Calu3 (cell line): ENCODE results near the gene SEC14L2. TPM values are rescaled to one million over a fixed set of nuclear protein-coding genes. Genes with fewer than 3 reads are reported as not detected.
A peak's percentile ranks its signal among the peaks of the same experiment; 100 is the strongest.

Experiments used
- BruUV-seq: library from RNA; stranded (reverse); fragments of 400-500 nt; replicated peaks from 2 replicates; lab custom pipeline; 2021; lab: Mats Ljungman, UMichigan
- CTCF ChIA-PET: fragments of 300-600 bp; sonication (Branson Sonifier 250); formaldehyde crosslinking; loops from one replicate; lab custom pipeline; 2022; ENCODE audit warnings: antibody characterized with exemption; lab: Charles Lee
- DNase-seq: peaks from one replicate; pipeline ENCODE4 v3.0.0; 2022
- H3K27ac Mint-ChIP-seq: one replicate; pipeline ENCODE4 v1.8.0; 2022; ENCODE audit warnings: mixed read lengths; ENCODE audit not compliant: unreplicated experiment
- H3K27me3 Mint-ChIP-seq: one replicate; pipeline ENCODE4 v1.8.0; 2022; ENCODE audit warnings: mixed read lengths; ENCODE audit not compliant: unreplicated experiment
- H3K36me3 Mint-ChIP-seq: one replicate; pipeline ENCODE4 v1.8.0; 2022; ENCODE audit warnings: mild to moderate bottlenecking, moderate library complexity, mixed read lengths; ENCODE audit not compliant: insufficient read depth, unreplicated experiment
- H3K4me1 Mint-ChIP-seq: one replicate; pipeline ENCODE4 v1.8.0; 2022; ENCODE audit warnings: mild to moderate bottlenecking, low read depth, mixed read lengths; ENCODE audit not compliant: unreplicated experiment
- H3K4me3 Mint-ChIP-seq: one replicate; pipeline ENCODE4 v1.8.0; 2022; ENCODE audit warnings: mild to moderate bottlenecking, low read depth, moderate library complexity, mixed read lengths; ENCODE audit not compliant: unreplicated experiment
- H3K9me3 Mint-ChIP-seq: one replicate; pipeline ENCODE4 v1.8.0; 2022; ENCODE audit warnings: low read depth, mixed read lengths; ENCODE audit not compliant: unreplicated experiment
- intact Hi-C: fragments of 100-400 bp; cut with micrococcal nuclease; formaldehyde crosslinking; loops from one replicate; pipeline ENCODE4 v1.10.0; 2022; ENCODE audit not compliant: unreplicated experiment
- total RNA-seq: library from RNA; stranded (reverse); gene quantifications from 2 replicates; pipeline ENCODE4 v1.2.3, GENCODE V29; 2022
- TF ChIP-seq, protein P1 (sequence below): fragments of 200-600 bp; IDR thresholded peaks from one replicate; pipeline ENCODE4 v1.8.0; 2022; ENCODE audit warnings: antibody characterized with exemption; ENCODE audit not compliant: unreplicated experiment

Gene SEC14L2
- total RNA-seq, 1 experiment from 2014 or later: 39.1 TPM

DNA sequence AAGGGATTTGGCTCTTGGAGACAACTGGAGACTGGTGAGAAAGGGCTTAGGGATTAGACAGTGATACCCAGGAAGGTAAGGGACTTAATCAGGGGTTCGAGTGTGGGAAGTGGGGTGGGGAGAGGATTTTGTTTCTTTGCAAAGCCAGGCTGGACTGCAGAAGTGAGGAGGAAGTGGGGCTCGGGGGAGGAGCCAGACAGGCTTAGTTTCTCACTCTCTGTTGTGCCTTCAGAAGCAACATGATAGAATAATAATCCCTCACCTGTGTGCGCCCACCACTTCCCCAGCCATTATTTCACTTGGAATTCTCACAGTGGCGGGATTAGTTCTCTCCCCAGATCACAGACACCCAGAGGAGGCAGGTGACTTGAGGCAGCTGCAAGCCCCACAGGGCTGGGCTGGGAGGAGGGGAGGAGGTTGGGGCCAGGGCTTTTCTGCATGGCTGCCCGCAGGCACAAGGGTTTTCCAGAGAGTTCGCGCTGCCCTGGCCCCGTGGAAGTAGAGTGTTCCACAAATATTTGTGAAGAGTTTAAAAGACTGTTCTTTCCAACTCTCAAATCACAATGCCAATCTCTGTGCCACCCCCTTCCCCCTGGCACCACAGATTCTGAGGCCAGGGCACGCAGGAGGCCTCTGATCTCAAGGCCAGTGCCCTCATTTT is 4.0 kb upstream of the SEC14L2 start:
- no peak overlapping the region for H3K27ac Mint-ChIP-seq
- intact Hi-C loops: loop anchor here (10.0 kb wide), 1 partner anchor 92 kb away; no protein-coding TSS in a partner anchor

GRCh38 chr22:30393322-30393680 is 3.5 kb upstream of the SEC14L2 start:
- Mint-ChIP-seq H3K27ac (no peak overlapping the region), H3K9me3 (no peaks in the 10 kb centered on the region), H3K4me1 (peaks cover 17% of the 10 kb centered on the region), H3K27me3 (no peaks in the 10 kb centered on the region), H3K36me3 (peaks cover 28% of the 10 kb centered on the region), H3K4me3 (no peak overlapping the region)
- DNase-seq: no peak
- intact Hi-C loops: loop anchor here (10.0 kb wide), 1 partner anchor 92 kb away; no protein-coding TSS in a partner anchor
- BruUV-seq: no TSS peak
- CTCF ChIA-PET: interaction anchor here (0.5 kb wide), 1 partner anchor 8 kb away, joined by 3 read pairs; no protein-coding TSS in a partner anchor
- TF ChIP-seq, protein P1, sequence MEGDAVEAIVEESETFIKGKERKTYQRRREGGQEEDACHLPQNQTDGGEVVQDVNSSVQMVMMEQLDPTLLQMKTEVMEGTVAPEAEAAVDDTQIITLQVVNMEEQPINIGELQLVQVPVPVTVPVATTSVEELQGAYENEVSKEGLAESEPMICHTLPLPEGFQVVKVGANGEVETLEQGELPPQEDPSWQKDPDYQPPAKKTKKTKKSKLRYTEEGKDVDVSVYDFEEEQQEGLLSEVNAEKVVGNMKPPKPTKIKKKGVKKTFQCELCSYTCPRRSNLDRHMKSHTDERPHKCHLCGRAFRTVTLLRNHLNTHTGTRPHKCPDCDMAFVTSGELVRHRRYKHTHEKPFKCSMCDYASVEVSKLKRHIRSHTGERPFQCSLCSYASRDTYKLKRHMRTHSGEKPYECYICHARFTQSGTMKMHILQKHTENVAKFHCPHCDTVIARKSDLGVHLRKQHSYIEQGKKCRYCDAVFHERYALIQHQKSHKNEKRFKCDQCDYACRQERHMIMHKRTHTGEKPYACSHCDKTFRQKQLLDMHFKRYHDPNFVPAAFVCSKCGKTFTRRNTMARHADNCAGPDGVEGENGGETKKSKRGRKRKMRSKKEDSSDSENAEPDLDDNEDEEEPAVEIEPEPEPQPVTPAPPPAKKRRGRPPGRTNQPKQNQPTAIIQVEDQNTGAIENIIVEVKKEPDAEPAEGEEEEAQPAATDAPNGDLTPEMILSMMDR: no peak

More for the DNA sequence above, 4.0 kb upstream of the SEC14L2 start:
- TF ChIP-seq, protein P1: no peak
- Mint-ChIP-seq H3K9me3 (no peaks in the 10 kb centered on the region), H3K36me3 (peaks cover 23% of the 10 kb centered on the region), H3K4me1 (peaks cover 11% of the 10 kb centered on the region), H3K27me3 (no peaks in the 10 kb centered on the region), H3K4me3 (no peak overlapping the region)
- no peak for DNase-seq
- BruUV-seq: no TSS peak
- CTCF ChIA-PET: interaction anchor here (0.5 kb wide), 1 partner anchor 8 kb away, joined by 3 read pairs; no protein-coding TSS in a partner anchor

- H3K4me1 Mint-ChIP-seq: peaks cover 22% of the 10 kb centered on the region
- peaks cover 34% of the 10 kb centered on the region for H3K36me3 Mint-ChIP-seq
- H3K9me3 Mint-ChIP-seq: no peaks in the 10 kb centered on the region
- no peak for DNase-seq
- H3K27ac Mint-ChIP-seq: no peak overlapping the region
- TF ChIP-seq, protein P1: no peak
- BruUV-seq: no TSS peak
- no peaks in the 10 kb centered on the region for H3K27me3 Mint-ChIP-seq
- intact Hi-C loops: loop anchor here (10.0 kb wide), 1 partner anchor 91 kb away; no protein-coding TSS in a partner anchor
- H3K4me3 Mint-ChIP-seq: no peak overlapping the region
- CTCF ChIA-PET: no interaction called here
Measured at GRCh38 chr22:30393885-30394284, 2.9 kb upstream of the SEC14L2 start.

- no TSS peak for BruUV-seq
- intact Hi-C loops: loop anchor here (2.0 to 10.0 kb wide), 2 partner anchors 25 to 87 kb away; no protein-coding TSS in a partner anchor
- no peaks in the 10 kb centered on the region for H3K27me3 Mint-ChIP-seq
- peaks cover 21% of the 10 kb centered on the region for H3K4me1 Mint-ChIP-seq
- H3K36me3 Mint-ChIP-seq: peaks cover 47% of the 10 kb centered on the region
- no peaks in the 10 kb centered on the region for H3K9me3 Mint-ChIP-seq
- TF ChIP-seq, protein P1: no peak
- DNase-seq: no peak
- peak overlapping the region; percentile 90 for H3K4me3 Mint-ChIP-seq
- H3K27ac Mint-ChIP-seq: peak overlapping the region; percentile 56
- CTCF ChIA-PET: interaction anchor here (0.8 to 3.2 kb wide), 6 partner anchors 10 to 359 kb away, joined by 3 to 12 read pairs (median 6); no protein-coding TSS in a partner anchor
Measured at GRCh38 chr22:30397656-30398635, 1.1 kb downstream of the SEC14L2 start.
